Stomach smooth muscle (tissue), 2 donors: Measurements from ENCODE around the gene HLA-A.
A peak's percentile ranks its signal among the peaks of the same experiment; 100 is the strongest.
"Not testable (repeated sequence)": the region's sequence is repeated elsewhere in the genome, so short reads cannot be mapped to it uniquely, and the experiment has no call there.

ENCODE experiments used
- H3K27ac ChIP-seq: one replicate; pipeline ENCODE4 v1.7.0; 2013; ENCODE audit warnings: mild to moderate bottlenecking, low read length, inconsistent platforms
- H3K27me3 ChIP-seq, 2 donors: one replicate each; pipeline ENCODE4 v1.7.0; 2013; ENCODE audit warnings: low read length in 2 of 2; ENCODE audit not compliant: insufficient read depth in 2 of 2, control insufficient read depth in 1 of 2
- H3K36me3 ChIP-seq, 2 donors: one replicate each; pipeline ENCODE4 v1.7.0; 2013; ENCODE audit warnings: low read length in 2 of 2; ENCODE audit not compliant: control insufficient read depth in 2 of 2, insufficient read depth in 2 of 2
- H3K4me1 ChIP-seq: one replicate; pipeline ENCODE4 v1.7.0; 2013; ENCODE audit warnings: low read length; ENCODE audit not compliant: control insufficient read depth, insufficient read depth
- H3K4me3 ChIP-seq, 2 donors: one replicate each; pipeline ENCODE4 v1.7.0; 2013; ENCODE audit warnings: low read length in 2 of 2
- H3K9ac ChIP-seq, 2 donors: one replicate each; pipeline ENCODE4 v1.7.0; 2013; ENCODE audit warnings: low read length in 2 of 2, mild to moderate bottlenecking in 1 of 2
- H3K9me3 ChIP-seq, 2 donors: one replicate each; pipeline ENCODE4 v1.7.0; 2013; ENCODE audit warnings: low read length in 2 of 2; ENCODE audit not compliant: control insufficient read depth in 2 of 2
- donor health status: healthy.
- donor health status: Pancreatic carcinoma.

Gene HLA-A

GRCh38 chr6:29975561-29975907, 33.2 kb downstream of the HLA-A start:
- H3K4me1 ChIP-seq = peaks cover 15% of the 10 kb centered on the region
- no peak overlapping the region for H3K27ac ChIP-seq
- peaks cover 0 to 2% of the 10 kb centered on the region in 2 donors for H3K27me3 ChIP-seq
- H3K4me3 ChIP-seq = peak overlapping the region; percentile 82 to 87
- H3K9me3 ChIP-seq = no peaks in the 10 kb centered on the region
- no peaks in the 10 kb centered on the region for H3K36me3 ChIP-seq
- H3K9ac ChIP-seq = peak overlapping the region; percentile 5 to 92

- peak overlapping the region; percentile 93 for H3K27ac ChIP-seq
- no peaks in the 10 kb centered on the region for H3K9me3 ChIP-seq
- peaks cover 15% of the 10 kb centered on the region for H3K4me1 ChIP-seq
- H3K9ac ChIP-seq = peak overlapping the region; percentile 90 to 92
- peaks cover 0 to 2% of the 10 kb centered on the region in 2 donors for H3K27me3 ChIP-seq
- H3K4me3 ChIP-seq = peak overlapping the region; percentile 82 to 87
- no peaks in the 10 kb centered on the region for H3K36me3 ChIP-seq
Observed at GRCh38 chr6:29976253-29976587, 33.9 kb downstream of the HLA-A start.

GRCh38 chr6:29976588-29977424, 34.5 kb downstream of the HLA-A start:
- Histone ChIP-seq H3K9me3 (no peaks in the 10 kb centered on the region), H3K36me3 (no peaks in the 10 kb centered on the region), H3K4me1 (peaks cover 15% of the 10 kb centered on the region), H3K4me3 (peak overlapping the region; percentile 82 to 87), H3K27ac (peak overlapping the region; percentile 93), H3K9ac (peak overlapping the region; percentile 90 to 92), H3K27me3 (peaks cover 0 to 2% of the 10 kb centered on the region in 2 donors)

GRCh38 chr6:29977425-29977727, 35.0 kb downstream of the HLA-A start:
- Histone ChIP-seq H3K9ac (peak overlapping the region; percentile 90 to 92), H3K4me1 (peaks cover 15% of the 10 kb centered on the region), H3K36me3 (no peaks in the 10 kb centered on the region), H3K27me3 (peaks cover 0 to 2% of the 10 kb centered on the region in 2 donors), H3K4me3 (peak overlapping the region; percentile 82 to 87), H3K27ac (peak overlapping the region; percentile 93), H3K9me3 (no peaks in the 10 kb centered on the region)

- H3K36me3 ChIP-seq, H3K4me3 ChIP-seq, H3K9ac ChIP-seq, H3K27ac ChIP-seq, H3K9me3 ChIP-seq, H3K27me3 ChIP-seq: not testable (repeated sequence)
- peaks cover 14% of the 10 kb centered on the region for H3K4me1 ChIP-seq
Observed at GRCh38 chr6:29980013-29980412, 37.7 kb downstream of the HLA-A start.

GRCh38 chr6:29980511-29980910, 38.2 kb downstream of the HLA-A start:
- no peak overlapping the region for H3K27ac ChIP-seq
- no peaks in the 10 kb centered on the region for H3K36me3 ChIP-seq
- H3K4me1 ChIP-seq = peaks cover 9% of the 10 kb centered on the region
- H3K27me3 ChIP-seq = peaks cover 0 to 1% of the 10 kb centered on the region in 2 donors
- H3K9ac ChIP-seq = no peak overlapping the region
- H3K9me3 ChIP-seq = no peaks in the 10 kb centered on the region
- H3K4me3 ChIP-seq = no peak overlapping the region

- Histone ChIP-seq H3K4me3 (no peak overlapping the region), H3K9me3 (no peaks in the 10 kb centered on the region), H3K27ac (no peak overlapping the region), H3K9ac (no peak overlapping the region), H3K36me3 (no peaks in the 10 kb centered on the region), H3K27me3 (no peaks in the 10 kb centered on the region), H3K4me1 (peaks cover 1% of the 10 kb centered on the region)
Observed at GRCh38 chr6:29981211-29981812, 39.0 kb downstream of the HLA-A start.

GRCh38 chr6:29982097-29982496, 39.8 kb downstream of the HLA-A start:
- no peak overlapping the region for H3K4me3 ChIP-seq
- H3K9ac ChIP-seq = no peak overlapping the region
- H3K9me3 ChIP-seq = no peaks in the 10 kb centered on the region
- no peaks in the 10 kb centered on the region for H3K36me3 ChIP-seq
- H3K27ac ChIP-seq = no peak overlapping the region
- no peaks in the 10 kb centered on the region for H3K27me3 ChIP-seq
- no peaks in the 10 kb centered on the region for H3K4me1 ChIP-seq

- H3K27ac ChIP-seq = no peak overlapping the region
- H3K4me3 ChIP-seq = no peak overlapping the region
- H3K9ac ChIP-seq = no peak overlapping the region
- H3K36me3 ChIP-seq = no peaks in the 10 kb centered on the region
- no peaks in the 10 kb centered on the region for H3K27me3 ChIP-seq
- no peaks in the 10 kb centered on the region for H3K4me1 ChIP-seq
- no peaks in the 10 kb centered on the region for H3K9me3 ChIP-seq
Observed at GRCh38 chr6:29984232-29984631, 41.9 kb downstream of the HLA-A start.

GRCh38 chr6:29984992-29985391, 42.7 kb downstream of the HLA-A start:
- H3K9me3 ChIP-seq = no peaks in the 10 kb centered on the region
- no peak overlapping the region for H3K9ac ChIP-seq
- H3K4me1 ChIP-seq = no peaks in the 10 kb centered on the region
- H3K36me3 ChIP-seq = no peaks in the 10 kb centered on the region
- no peaks in the 10 kb centered on the region for H3K27me3 ChIP-seq
- no peak overlapping the region for H3K27ac ChIP-seq
- no peak overlapping the region for H3K4me3 ChIP-seq

- H3K9me3 ChIP-seq = no peaks in the 10 kb centered on the region
Observed at GRCh38 chr6:29986179-29986781, 43.9 kb downstream of the HLA-A start.

More at GRCh38 chr6:29986179-29986781, 43.9 kb downstream of the HLA-A start:
- H3K4me1 ChIP-seq = no peaks in the 10 kb centered on the region
- H3K27me3 ChIP-seq = no peaks in the 10 kb centered on the region
- no peak overlapping the region for H3K27ac ChIP-seq
- H3K4me3 ChIP-seq = no peak overlapping the region
- H3K9ac ChIP-seq = no peak overlapping the region
- no peaks in the 10 kb centered on the region for H3K36me3 ChIP-seq
